Measurements from ENCODE around the gene USP33. TPM values are rescaled to one million over a fixed set of nuclear protein-coding genes. Genes with fewer than 3 reads are reported as not detected.

The USP33 gene
- total and polyA plus RNA-seq, 9 of the 15 experiments (the other 6 are each of a cell fraction or from before 2014, with no cell fraction given) = 22.4 to 83.5 (median 44.7) TPM

DNA sequence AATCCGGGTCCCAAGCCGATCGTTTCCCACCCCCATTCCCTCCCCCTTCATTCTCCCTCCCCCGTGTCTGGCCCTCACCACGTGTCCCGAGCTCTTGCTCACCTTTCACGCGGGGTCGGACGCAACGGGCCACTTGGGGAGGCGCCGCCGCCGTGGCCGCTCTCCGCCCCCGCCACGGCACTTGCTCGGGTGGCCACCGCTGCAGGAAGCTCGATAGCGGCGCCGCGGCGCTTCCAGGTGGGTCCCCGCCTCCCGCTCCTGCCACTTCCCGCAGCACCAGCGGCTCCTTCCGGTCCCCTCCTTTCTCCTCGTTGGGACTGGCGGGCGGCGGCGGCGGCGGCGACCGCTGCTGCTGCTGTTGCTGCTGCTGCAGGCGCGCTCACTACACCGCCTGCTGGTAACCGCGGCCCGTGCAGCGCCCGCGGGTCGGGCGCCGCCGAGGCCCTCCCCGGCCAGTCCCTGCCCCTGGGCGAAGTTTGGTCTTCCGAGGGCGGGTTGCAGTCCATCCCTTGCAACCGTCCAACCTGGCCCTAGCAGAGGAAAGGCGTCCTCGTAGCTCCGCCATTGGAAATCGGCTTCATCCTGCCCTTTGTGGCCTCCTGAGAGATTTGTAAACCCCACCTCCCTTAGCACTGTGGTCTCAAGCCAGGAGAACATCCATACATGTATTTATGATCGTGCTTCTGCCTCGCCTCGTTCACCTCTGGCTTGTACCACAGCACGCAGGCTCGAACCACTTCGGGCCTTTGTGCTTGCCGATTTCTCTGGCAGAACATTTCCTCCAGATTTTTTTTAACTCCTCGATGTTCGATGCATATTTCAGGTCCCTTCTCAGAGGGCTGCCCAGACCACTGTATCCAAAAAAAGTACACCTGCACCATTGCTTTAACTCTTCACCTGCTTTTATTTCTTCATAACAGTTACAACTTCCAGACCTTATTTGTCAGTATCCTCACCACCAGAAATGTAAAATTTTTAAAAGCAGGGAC is 76.2 kb downstream of the USP33 start (continued):
- TF ChIP-seq PKNOX1 (IDR thresholded peaks at IDR 0.05) (0 out of 2 replicates have a peak, but pooled peaks have one; percentile 7), ZNF318 (IDR thresholded peaks at IDR 0.05; ENCODE audit: borderline replicate concordance in 1 of 2, low read depth in 1 of 2) (no peak), RAD51 (IDR thresholded peaks at IDR 0.05; ENCODE audit: borderline replicate concordance, low read depth) (no peak), NFE2 (IDR thresholded peaks at IDR 0.05; ENCODE audit: low read depth) (no peak), JUND (IDR thresholded peaks at IDR 0.05; ENCODE audit: borderline replicate concordance, low read depth, low read length) (peak; percentile 24), JUND (tag; IDR thresholded peaks at IDR 0.05; ENCODE audit: borderline replicate concordance, low read depth, low read length) (peak; percentile 12; the same call in 1 of the 3 replicates), TARDBP (IDR thresholded peaks at IDR 0.05) (peak; percentile 71; the same call in 1 of the 2 replicates), NCOR1 (IDR thresholded peaks at IDR 0.05) (peak; percentile 53), THRA (IDR thresholded peaks at IDR 0.05) (no peak), CBX2 (IDR thresholded peaks at IDR 0.05; ENCODE audit: insufficient read depth, low read length, poor library complexity, severe bottlenecking) (no peak), RFX5 (IDR thresholded peaks at IDR 0.05; ENCODE audit: low read depth, low read length) (no peak), NEUROD1 (IDR thresholded peaks at IDR 0.05; ENCODE audit: borderline replicate concordance, low read depth, low read length, partially characterized antibody) (peak; percentile 56)
- TF ChIP-seq, protein P1, sequence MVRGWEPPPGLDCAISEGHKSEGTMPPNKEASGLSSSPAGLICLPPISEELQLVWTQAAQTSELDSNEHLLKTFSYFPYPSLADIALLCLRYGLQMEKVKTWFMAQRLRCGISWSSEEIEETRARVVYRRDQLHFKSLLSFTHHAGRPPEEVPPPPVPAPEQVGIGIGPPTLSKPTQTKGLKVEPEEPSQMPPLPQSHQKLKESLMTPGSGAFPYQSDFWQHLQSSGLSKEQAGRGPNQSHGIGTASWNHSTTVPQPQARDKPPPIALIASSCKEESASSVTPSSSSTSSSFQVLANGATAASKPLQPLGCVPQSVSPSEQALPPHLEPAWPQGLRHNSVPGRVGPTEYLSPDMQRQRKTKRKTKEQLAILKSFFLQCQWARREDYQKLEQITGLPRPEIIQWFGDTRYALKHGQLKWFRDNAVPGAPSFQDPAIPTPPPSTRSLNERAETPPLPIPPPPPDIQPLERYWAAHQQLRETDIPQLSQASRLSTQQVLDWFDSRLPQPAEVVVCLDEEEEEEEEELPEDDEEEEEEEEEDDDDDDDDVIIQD (CRISPR knock-in tag; IDR thresholded peaks at IDR 0.05) = no peak
